ENCODE results near the gene SH2D3A.
"Not testable (repeated sequence)": the region's sequence is repeated elsewhere in the genome, so short reads cannot be mapped to it uniquely, and the experiment has no call there.

GRCh38 chr19:6762253-6762797 is 4.9 kb downstream of the SH2D3A start:
- TF ChIP-seq CTCF, EZH2phosphoT487 (IDR thresholded peaks at IDR 0.05; ENCODE audit: low read length): not testable (repeated sequence)
